ENCODE results near the gene SSR4.

The SSR4 gene

DNA sequence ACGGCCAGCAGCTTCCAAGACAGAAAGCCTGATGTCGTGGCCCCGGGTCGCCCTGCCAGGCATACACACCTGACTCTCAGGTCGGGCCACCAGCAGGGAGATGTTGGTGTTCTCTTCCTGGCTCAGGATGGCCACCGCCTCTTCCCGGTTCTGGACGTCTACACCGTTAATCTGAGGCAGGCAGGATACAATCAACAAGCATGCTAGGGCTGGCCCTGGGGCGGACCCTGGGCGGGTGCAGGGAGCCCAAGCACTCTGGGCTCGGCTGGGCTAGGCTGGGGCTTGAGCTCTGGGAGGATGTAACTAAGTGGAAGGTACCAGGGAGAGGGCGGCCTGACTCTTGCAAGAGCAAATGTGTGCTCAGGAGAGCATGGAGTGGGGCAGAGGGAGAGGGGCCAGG lies 11.0 kb downstream of the SSR4 start:
- DNase-seq = no peak
- H3F3A ChIP-seq (ENCODE audit: insufficient read depth, low read length) = no peaks in the 10 kb centered on the region
- H3K4me1 ChIP-seq (ENCODE audit: low read length) = no peaks in the 10 kb centered on the region
- no peak for TF ChIP-seq EZH2phosphoT487 (IDR thresholded peaks at IDR 0.05; ENCODE audit: low read length)
- no peak for TF ChIP-seq EZH2 (optimal IDR thresholded peaks at IDR 0.05; ENCODE audit: low read depth, low read length)
- TF ChIP-seq, protein P1, sequence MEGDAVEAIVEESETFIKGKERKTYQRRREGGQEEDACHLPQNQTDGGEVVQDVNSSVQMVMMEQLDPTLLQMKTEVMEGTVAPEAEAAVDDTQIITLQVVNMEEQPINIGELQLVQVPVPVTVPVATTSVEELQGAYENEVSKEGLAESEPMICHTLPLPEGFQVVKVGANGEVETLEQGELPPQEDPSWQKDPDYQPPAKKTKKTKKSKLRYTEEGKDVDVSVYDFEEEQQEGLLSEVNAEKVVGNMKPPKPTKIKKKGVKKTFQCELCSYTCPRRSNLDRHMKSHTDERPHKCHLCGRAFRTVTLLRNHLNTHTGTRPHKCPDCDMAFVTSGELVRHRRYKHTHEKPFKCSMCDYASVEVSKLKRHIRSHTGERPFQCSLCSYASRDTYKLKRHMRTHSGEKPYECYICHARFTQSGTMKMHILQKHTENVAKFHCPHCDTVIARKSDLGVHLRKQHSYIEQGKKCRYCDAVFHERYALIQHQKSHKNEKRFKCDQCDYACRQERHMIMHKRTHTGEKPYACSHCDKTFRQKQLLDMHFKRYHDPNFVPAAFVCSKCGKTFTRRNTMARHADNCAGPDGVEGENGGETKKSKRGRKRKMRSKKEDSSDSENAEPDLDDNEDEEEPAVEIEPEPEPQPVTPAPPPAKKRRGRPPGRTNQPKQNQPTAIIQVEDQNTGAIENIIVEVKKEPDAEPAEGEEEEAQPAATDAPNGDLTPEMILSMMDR (IDR thresholded peaks at IDR 0.05; ENCODE audit: low read length) = no peak
- no peak overlapping the region for H3K27ac ChIP-seq (ENCODE audit: low read length)
- H3K9me3 ChIP-seq (replicated peaks; ENCODE audit: insufficient read depth, low read length) = no peaks in the 10 kb centered on the region
- no peaks in the 10 kb centered on the region for H3K9me2 ChIP-seq (replicated peaks; ENCODE audit: insufficient read depth, low read length)
- no peaks in the 10 kb centered on the region for H4K20me1 ChIP-seq (ENCODE audit: insufficient read depth, low read length)
- no peak overlapping the region for H3K9ac ChIP-seq (ENCODE audit: low read length)
- no peaks in the 10 kb centered on the region for H3K79me2 ChIP-seq (ENCODE audit: low read length)
- no peak overlapping the region for H3K4me3 ChIP-seq (ENCODE audit: low read length)
- H3K27me3 ChIP-seq (replicated peaks; ENCODE audit: insufficient read depth, low read length) = peaks cover 19% of the 10 kb centered on the region
- no peaks in the 10 kb centered on the region for H3K36me3 ChIP-seq (replicated peaks; ENCODE audit: insufficient read depth, low read length)
- H3K4me2 ChIP-seq (ENCODE audit: low read depth, low read length) = no peak overlapping the region
- no peak overlapping the region for H2AFZ ChIP-seq (ENCODE audit: low read length)

DNA sequence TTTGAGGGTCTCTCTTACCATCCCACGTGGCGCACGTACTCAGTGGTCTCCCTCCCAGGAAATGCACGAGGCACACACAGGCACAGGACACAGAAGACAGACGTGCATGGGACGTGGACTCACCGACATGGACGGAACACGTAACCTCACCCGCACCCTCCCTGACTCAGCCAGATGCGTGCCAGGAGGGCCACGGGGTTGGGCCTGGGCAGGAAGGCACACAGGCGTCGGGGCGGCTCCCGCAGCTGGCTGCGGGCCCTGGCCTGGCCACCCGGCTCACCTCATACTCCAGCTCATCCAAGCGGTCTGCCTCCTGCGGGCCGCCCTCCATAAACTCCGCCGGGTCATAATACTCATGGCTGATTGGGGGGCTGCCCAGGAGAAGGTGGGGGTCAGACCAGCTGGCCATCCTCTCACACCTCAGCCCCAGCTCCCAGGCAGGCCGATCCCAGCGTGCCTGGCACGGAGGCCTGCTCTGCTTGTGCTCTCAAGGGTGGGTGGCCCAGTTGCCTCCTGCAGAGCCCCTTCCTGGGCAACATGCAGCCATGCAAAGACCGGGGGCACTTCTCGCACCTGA lies 12.6 kb downstream of the SSR4 start:
- no peak for DNase-seq
- Histone ChIP-seq H2AFZ (ENCODE audit: low read length) (no peak overlapping the region), H3K36me3 (replicated peaks; ENCODE audit: insufficient read depth, low read length) (no peaks in the 10 kb centered on the region), H3K27me3 (replicated peaks; ENCODE audit: insufficient read depth, low read length) (peaks cover 32% of the 10 kb centered on the region), H4K20me1 (ENCODE audit: insufficient read depth, low read length) (no peaks in the 10 kb centered on the region), H3K9me3 (replicated peaks; ENCODE audit: insufficient read depth, low read length) (no peaks in the 10 kb centered on the region), H3K4me1 (ENCODE audit: low read length) (no peaks in the 10 kb centered on the region), H3F3A (ENCODE audit: insufficient read depth, low read length) (no peaks in the 10 kb centered on the region), H3K4me3 (ENCODE audit: low read length) (no peak overlapping the region), H3K27ac (ENCODE audit: low read length) (no peak overlapping the region), H3K9ac (ENCODE audit: low read length) (no peak overlapping the region), H3K9me2 (replicated peaks; ENCODE audit: insufficient read depth, low read length) (no peaks in the 10 kb centered on the region), H3K4me2 (ENCODE audit: low read depth, low read length) (no peak overlapping the region), H3K79me2 (ENCODE audit: low read length) (no peaks in the 10 kb centered on the region)
- TF ChIP-seq, protein P1 (IDR thresholded peaks at IDR 0.05; ENCODE audit: low read length) = no peak
- TF ChIP-seq EZH2phosphoT487 (IDR thresholded peaks at IDR 0.05; ENCODE audit: low read length) (no peak), EZH2 (optimal IDR thresholded peaks at IDR 0.05; ENCODE audit: low read depth, low read length) (no peak)

DNA sequence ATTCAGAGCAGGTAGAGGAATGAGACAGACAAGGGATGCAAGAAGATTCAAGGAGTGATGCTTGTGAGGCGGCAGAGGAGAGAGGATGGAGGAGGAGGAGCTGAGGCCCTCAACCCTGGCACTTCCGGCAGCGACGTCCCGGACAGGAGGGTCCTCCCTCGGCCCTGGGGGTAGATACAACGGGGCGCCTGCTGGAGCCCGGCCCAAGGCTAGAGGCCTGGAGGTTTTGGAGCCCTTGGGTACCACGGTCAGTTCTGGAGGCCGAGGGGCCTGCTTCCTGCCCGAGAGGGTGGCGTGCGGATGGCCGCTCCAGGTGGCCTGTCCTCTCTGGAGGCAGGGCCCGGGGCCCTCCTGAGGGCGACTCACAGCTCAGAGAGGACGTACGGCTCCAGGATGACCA lies 13.5 kb downstream of the SSR4 start:
- H3K9me3 ChIP-seq (replicated peaks; ENCODE audit: insufficient read depth, low read length) = no peaks in the 10 kb centered on the region
- no peaks in the 10 kb centered on the region for H3K4me1 ChIP-seq (ENCODE audit: low read length)
- no peaks in the 10 kb centered on the region for H4K20me1 ChIP-seq (ENCODE audit: insufficient read depth, low read length)
- no peaks in the 10 kb centered on the region for H3K9me2 ChIP-seq (replicated peaks; ENCODE audit: insufficient read depth, low read length)
- no peak overlapping the region for H3K27ac ChIP-seq (ENCODE audit: low read length)
- DNase-seq = no peak
- H3F3A ChIP-seq (ENCODE audit: insufficient read depth, low read length) = no peaks in the 10 kb centered on the region
- H2AFZ ChIP-seq (ENCODE audit: low read length) = no peak overlapping the region
- H3K79me2 ChIP-seq (ENCODE audit: low read length) = no peaks in the 10 kb centered on the region
- H3K36me3 ChIP-seq (replicated peaks; ENCODE audit: insufficient read depth, low read length) = no peaks in the 10 kb centered on the region
- peaks cover 39% of the 10 kb centered on the region for H3K27me3 ChIP-seq (replicated peaks; ENCODE audit: insufficient read depth, low read length)
- no peak overlapping the region for H3K9ac ChIP-seq (ENCODE audit: low read length)
- no peak for TF ChIP-seq EZH2 (optimal IDR thresholded peaks at IDR 0.05; ENCODE audit: low read depth, low read length)
- no peak for TF ChIP-seq EZH2phosphoT487 (IDR thresholded peaks at IDR 0.05; ENCODE audit: low read length)
- TF ChIP-seq, protein P1 (IDR thresholded peaks at IDR 0.05; ENCODE audit: low read length) = no peak
- no peak overlapping the region for H3K4me2 ChIP-seq (ENCODE audit: low read depth, low read length)
- H3K4me3 ChIP-seq (ENCODE audit: low read length) = no peak overlapping the region
